ENCODE measurements around the gene STUM.

GRCh38 chr1:226645279-226645976 is 96.9 kb downstream of the STUM start:
- TF ChIP-seq CTCF (conservative IDR thresholded peaks at IDR 0.05 in 1 of 2, IDR thresholded peaks at IDR 0.05 in 1 of 2; ENCODE audit: extremely low read depth in 1 of 2, insufficient read depth in 1 of 2, low read depth in 1 of 2, low read length in 2 of 2) = no peak
- TF ChIP-seq EZH2 (IDR thresholded peaks at IDR 0.05; ENCODE audit: borderline replicate concordance, low read length) = no peak
